Ishikawa (cell line): ENCODE measurements around the gene TMEM215.

Experiments
- CEBPB ChIP-seq: IDR thresholded peaks from 2 replicates; pipeline ENCODE4 v1.6.1; 2012
- CREB1 ChIP-seq: IDR thresholded peaks from 2 replicates; pipeline ENCODE4 v1.6.1; 2012; ENCODE audit warnings: low read depth
- EGR1 ChIP-seq: IDR thresholded peaks from 2 replicates; pipeline ENCODE4 v1.6.1; 2012
- EP300 ChIP-seq: IDR thresholded peaks from 2 replicates; pipeline ENCODE4 v1.6.1; 2012; ENCODE audit warnings: borderline replicate concordance
- FOXM1 ChIP-seq: IDR thresholded peaks from 2 replicates; pipeline ENCODE4 v1.6.1; 2012; ENCODE audit warnings: low read depth, borderline replicate concordance
- NFIC ChIP-seq: IDR thresholded peaks from 2 replicates; pipeline ENCODE4 v1.6.1; 2012
- RAD21 ChIP-seq: IDR thresholded peaks from 2 replicates; pipeline ENCODE4 v1.6.1; 2012; ENCODE audit warnings: low read depth
- REST ChIP-seq: IDR thresholded peaks from 2 replicates; pipeline ENCODE4 v1.6.1; 2012; ENCODE audit warnings: low read depth, mild to moderate bottlenecking
- TAF1 ChIP-seq: IDR thresholded peaks from 2 replicates; pipeline ENCODE4 v1.6.1; 2012; ENCODE audit warnings: low read depth, mild to moderate bottlenecking
- TCF12 ChIP-seq: IDR thresholded peaks from 2 replicates; pipeline ENCODE4 v1.6.1; 2012; ENCODE audit warnings: low read depth
- TEAD4 ChIP-seq: IDR thresholded peaks from 2 replicates; pipeline ENCODE4 v1.6.1; 2012
- YY1 ChIP-seq: IDR thresholded peaks from 2 replicates; pipeline ENCODE4 v1.6.1; 2012; ENCODE audit warnings: low read depth
- ZBTB7A ChIP-seq: IDR thresholded peaks from 2 replicates; pipeline ENCODE4 v1.6.1; 2012; ENCODE audit warnings: low read depth
- TF ChIP-seq, protein P1 (sequence below): IDR thresholded peaks from 2 replicates; pipeline ENCODE4 v1.6.1; 2012
- TF ChIP-seq, protein P2 (sequence below): IDR thresholded peaks from 2 replicates; pipeline ENCODE4 v1.6.1; 2012

Gene TMEM215

DNA sequence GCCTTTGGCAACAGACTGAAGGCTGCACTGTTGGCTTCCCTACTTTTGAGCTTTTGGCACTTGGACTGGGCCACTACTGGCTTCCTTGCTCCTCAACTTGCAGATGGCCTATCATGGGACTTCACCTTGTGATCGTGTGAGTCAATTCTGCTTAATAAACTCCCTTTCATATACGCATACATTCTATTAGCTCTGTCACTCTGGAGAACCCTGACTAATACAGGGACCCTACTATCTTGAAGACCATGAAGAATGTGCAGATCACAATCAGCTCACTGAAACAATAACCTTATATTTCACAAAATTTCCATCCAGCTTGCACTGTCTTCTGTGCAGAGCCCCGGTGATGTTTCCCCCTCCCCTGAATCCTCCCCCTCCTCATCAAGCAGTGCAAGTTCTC is 39.8 kb downstream of the TMEM215 start:
- TF ChIP-seq TCF12 (no peak), CEBPB (no peak), REST (no peak), ZBTB7A (no peak), NFIC (no peak), YY1 (no peak), TEAD4 (no peak), CREB1 (no peak), EGR1 (no peak), TAF1 (no peak)
- TF ChIP-seq, protein P1, sequence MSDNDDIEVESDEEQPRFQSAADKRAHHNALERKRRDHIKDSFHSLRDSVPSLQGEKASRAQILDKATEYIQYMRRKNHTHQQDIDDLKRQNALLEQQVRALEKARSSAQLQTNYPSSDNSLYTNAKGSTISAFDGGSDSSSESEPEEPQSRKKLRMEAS: no peak
- TF ChIP-seq, protein P2, sequence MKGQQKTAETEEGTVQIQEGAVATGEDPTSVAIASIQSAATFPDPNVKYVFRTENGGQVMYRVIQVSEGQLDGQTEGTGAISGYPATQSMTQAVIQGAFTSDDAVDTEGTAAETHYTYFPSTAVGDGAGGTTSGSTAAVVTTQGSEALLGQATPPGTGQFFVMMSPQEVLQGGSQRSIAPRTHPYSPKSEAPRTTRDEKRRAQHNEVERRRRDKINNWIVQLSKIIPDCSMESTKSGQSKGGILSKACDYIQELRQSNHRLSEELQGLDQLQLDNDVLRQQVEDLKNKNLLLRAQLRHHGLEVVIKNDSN: no peak

GRCh38 chr9:32823551-32823950 is 40.2 kb downstream of the TMEM215 start:
- no peak for TF ChIP-seq EGR1
- TF ChIP-seq CREB1: no peak
- TF ChIP-seq NFIC: no peak
- no peak for TF ChIP-seq EP300
- no peak for TF ChIP-seq TCF12
- no peak for TF ChIP-seq YY1
- no peak for TF ChIP-seq ZBTB7A
- TF ChIP-seq CEBPB: no peak
- TF ChIP-seq, protein P2: no peak
- TF ChIP-seq TEAD4: no peak
- TF ChIP-seq REST: no peak
- no peak for TF ChIP-seq FOXM1
- TF ChIP-seq TAF1: no peak
- TF ChIP-seq RAD21: no peak
- TF ChIP-seq, protein P1: no peak

GRCh38 chr9:32825203-32825602 is 41.9 kb downstream of the TMEM215 start:
- TF ChIP-seq EP300 (no peak), RAD21 (no peak), FOXM1 (no peak), NFIC (no peak), EGR1 (no peak)
- TF ChIP-seq, protein P1: no peak

DNA sequence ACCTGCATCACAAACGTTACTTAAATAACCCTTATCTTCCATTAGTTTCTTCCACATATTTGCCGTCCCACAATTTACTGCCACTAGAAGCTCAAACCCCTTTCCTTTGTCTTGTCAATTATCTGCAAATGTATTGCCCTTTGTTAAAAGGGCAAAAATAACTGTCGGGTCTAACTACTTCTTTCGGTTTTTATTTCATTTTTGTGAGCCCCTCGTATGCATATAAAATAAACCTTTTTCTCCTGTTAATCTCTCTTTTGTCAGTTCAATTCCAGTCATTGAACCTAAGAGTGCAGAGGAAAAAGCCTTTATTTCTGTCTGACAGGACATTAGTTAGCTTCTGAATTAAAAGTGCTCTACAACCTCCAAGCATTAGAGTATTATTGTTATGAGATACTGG is 45.5 kb downstream of the TMEM215 start:
- no peak for TF ChIP-seq EGR1
- TF ChIP-seq, protein P1: no peak
- TF ChIP-seq NFIC: no peak
- TF ChIP-seq, protein P2: no peak
- no peak for TF ChIP-seq TAF1
- no peak for TF ChIP-seq CREB1
- no peak for TF ChIP-seq REST
- TF ChIP-seq RAD21: no peak
- TF ChIP-seq TCF12: no peak
- TF ChIP-seq EP300: no peak
- no peak for TF ChIP-seq FOXM1
- TF ChIP-seq YY1: no peak
